Right cardiac atrium (tissue), 5 donors: ENCODE measurements around the gene ATG2B. TPM values are rescaled to one million over a fixed set of nuclear protein-coding genes. Genes with fewer than 3 reads are reported as not detected.
"Not testable (repeated sequence)": the region's sequence is repeated elsewhere in the genome, so short reads cannot be mapped to it uniquely, and the experiment has no call there.

ENCODE experiments used
- ATAC-seq, 2 donors: fragments of 200-7000 bp; cut with Tn5 transposase; one replicate each; pipeline versions ENCODE4 v1.8.0 to v1.9.1; 2020; ENCODE audit warnings: moderate library complexity in 2 of 2, mild to moderate bottlenecking in 1 of 2
- DNase-seq, 3 donors: peaks; one replicate each; pipeline ENCODE4 v3.0.0-alpha.2; 2020
- H3K27ac ChIP-seq: one replicate; pipeline ENCODE4 v1.5.1; 2013; ENCODE audit warnings: mild to moderate bottlenecking, low read length, control low read depth, moderate library complexity
- H3K27me3 ChIP-seq: one replicate; pipeline ENCODE4 v1.6.1; 2013; ENCODE audit not compliant: control insufficient read depth, insufficient read depth
- H3K4me1 ChIP-seq: one replicate; pipeline ENCODE4 v1.6.1; 2013; ENCODE audit warnings: low read length; ENCODE audit not compliant: control insufficient read depth, insufficient read depth
- H3K4me3 ChIP-seq: one replicate; pipeline ENCODE4 v1.5.1; 2013; ENCODE audit warnings: low read length, control low read depth
- H3K9me3 ChIP-seq: one replicate; pipeline ENCODE4 v1.6.1; 2013; ENCODE audit warnings: low read length; ENCODE audit not compliant: control insufficient read depth
- WGBS: extraction: QIAGEN DNeasy Blood & Tissue Kit; methylation state at CpG from one replicate; pipeline ENCODE4 v1.1.7; 2013; 5-methylcytosine and 5-hydroxymethylcytosine counted together
- intact Hi-C, 4 donors: fragments of 100-400 bp; cut with DNase I; formaldehyde crosslinking; loops; one replicate each; pipeline versions ENCODE4 v1.11.0 to v1.14.0; 2022 to 2023
- polyA plus RNA-seq: library from polyadenylated mRNA; stranded (reverse); fragments of 200-250 nt; gene quantifications from one replicate; pipeline ENCODE4 v1.2.3, GENCODE V29; 2013
- total RNA-seq, 4 donors: library from RNA; stranded (reverse); fragmentation: NEBNext Ultra II Directional; extraction: Animal tissue kit (Norgen Biotek cat#: 25700); gene quantifications; one replicate each; pipeline ENCODE4 v1.2.1, GENCODE V29; 2021
- donor health status: healthy with polysubstance abuse.
- donor health status: DM: no; HTN: yes; CAD: no.
- donor health status: DM: no; HTN: no; CAD: no.
- donor health status: DM: no; HTN: yes; CAD: no; lungs with severe emphysema.
- donor health status: DM: yes; HTN: yes; CAD: no.

The ATG2B gene
- total and polyA plus RNA-seq, 5 donors: 3.0 to 16.4 (median 13.9) TPM

DNA sequence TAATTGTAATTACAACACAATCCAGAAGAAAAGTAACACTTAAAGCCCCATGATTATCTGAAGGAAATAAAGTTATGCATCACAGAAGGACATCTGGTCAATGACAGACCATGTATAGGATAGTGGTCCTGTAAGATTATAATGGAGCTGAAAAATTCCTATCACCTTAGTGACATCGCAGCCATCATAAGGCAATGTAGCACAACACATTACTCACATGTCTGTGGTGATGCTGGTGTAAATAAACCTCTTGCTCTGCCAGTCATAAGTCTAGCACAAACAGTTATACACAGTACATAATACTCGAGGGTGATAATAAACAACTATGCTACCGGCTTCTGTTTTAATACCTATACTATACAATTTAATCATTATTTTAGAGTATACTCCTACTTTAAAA is 11.2 kb downstream of the ATG2B start:
- no peak overlapping the region for H3K4me3 ChIP-seq
- intact Hi-C loops: no loop called here
- 92% methylated on average over 3 of the region's 3 CpGs for WGBS
- DNase-seq (no peak), ATAC-seq (no peak)
- no peaks in the 10 kb centered on the region for H3K27me3 ChIP-seq
- H3K9me3 ChIP-seq: no peaks in the 10 kb centered on the region
- no peaks in the 10 kb centered on the region for H3K4me1 ChIP-seq
- H3K27ac ChIP-seq: no peak overlapping the region

DNA sequence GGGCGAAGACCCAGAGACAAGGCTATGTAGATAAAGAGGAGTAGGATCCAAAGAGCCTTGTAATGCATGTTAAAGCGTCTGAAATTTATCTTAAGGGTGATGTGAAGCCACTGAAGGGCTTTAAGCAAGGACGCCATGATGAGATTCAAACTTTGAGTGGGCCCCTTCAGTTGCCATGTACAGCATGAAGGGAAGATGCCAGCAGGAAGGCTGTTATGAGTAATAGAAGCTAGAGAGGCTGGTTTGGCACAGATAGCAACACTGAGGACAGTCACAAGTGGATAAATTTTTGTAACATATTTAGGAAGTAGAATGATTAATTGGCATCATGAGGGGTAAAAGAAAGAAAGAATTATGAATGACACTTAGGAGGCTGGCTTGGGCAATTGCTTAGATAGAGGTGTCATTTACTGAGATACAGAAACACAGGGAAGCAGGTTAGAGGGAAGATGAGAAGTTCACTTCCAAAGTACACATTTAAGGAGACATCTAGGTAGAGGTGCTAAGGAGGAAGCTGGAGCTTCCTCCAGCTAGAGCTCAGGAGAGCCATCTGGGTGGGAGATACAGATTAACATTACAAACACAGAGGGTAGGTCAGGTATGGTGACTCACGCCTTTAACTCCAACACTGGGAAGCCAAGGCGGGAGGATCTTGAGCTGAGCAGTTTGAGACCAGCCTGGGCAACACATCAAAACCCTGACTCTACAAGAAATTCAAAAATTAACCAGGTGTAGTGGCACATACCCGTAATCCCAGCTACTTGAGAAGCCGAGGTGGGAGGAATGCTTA is 13.7 kb downstream of the ATG2B start:
- no peaks in the 10 kb centered on the region for H3K27me3 ChIP-seq
- ATAC-seq (peak; percentile 31 to 35), DNase-seq (no peak)
- no peak overlapping the region for H3K27ac ChIP-seq
- no peaks in the 10 kb centered on the region for H3K4me1 ChIP-seq
- WGBS: 91% methylated on average over 7 of the region's 7 CpGs
- intact Hi-C loops: loop anchor here in 1 of 4 donors (10.0 kb wide), 1 partner anchor 55 kb away; no protein-coding TSS in a partner anchor
- no peaks in the 10 kb centered on the region for H3K9me3 ChIP-seq
- H3K4me3 ChIP-seq: no peak overlapping the region

DNA sequence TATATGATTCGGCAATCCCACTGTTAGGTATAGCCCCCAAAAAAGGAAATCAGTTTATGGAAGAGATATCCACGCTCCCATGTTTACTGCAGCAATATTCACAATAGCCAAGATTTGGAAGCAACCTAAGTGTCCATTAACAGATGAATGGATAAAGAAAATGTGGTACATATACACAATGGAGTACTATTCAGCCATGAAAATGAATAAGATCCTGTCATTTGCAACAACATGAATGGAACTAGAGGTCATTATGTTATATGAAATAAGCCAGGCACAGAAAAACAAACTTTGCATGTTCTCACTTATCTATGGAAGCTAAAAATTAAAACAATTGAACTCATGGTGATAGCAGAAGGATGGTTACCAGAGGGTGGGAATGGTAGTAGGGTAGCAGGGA is 15.2 kb downstream of the ATG2B start:
- H3K9me3 ChIP-seq, H3K27me3 ChIP-seq, H3K4me1 ChIP-seq, DNase-seq, ATAC-seq, H3K4me3 ChIP-seq, H3K27ac ChIP-seq: not testable (repeated sequence)
- intact Hi-C loops: loop anchor here in 1 of 4 donors (10.0 kb wide), 1 partner anchor 53 kb away; no protein-coding TSS in a partner anchor
- 100% methylated on average over 2 of the region's 2 CpGs for WGBS

DNA sequence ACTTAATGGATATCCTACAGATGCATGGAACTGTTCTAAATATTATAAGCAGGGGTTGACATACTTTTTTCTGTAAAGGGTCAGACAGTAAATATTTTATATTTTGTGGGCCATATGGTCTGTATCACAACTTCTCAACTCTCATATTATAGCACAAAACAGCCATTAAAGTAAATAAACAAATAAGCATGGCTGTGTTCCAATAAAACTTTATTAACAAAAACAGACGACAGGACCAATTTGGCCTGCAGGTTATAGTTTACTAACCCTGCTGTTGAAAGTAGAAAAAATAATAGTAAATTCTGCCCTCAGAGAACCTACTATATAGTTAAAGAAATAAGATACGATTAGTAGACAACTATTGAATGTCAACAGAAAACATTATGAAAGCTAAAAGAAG is 17.5 kb downstream of the ATG2B start:
- Histone ChIP-seq H3K4me3 (no peak overlapping the region), H3K9me3 (no peaks in the 10 kb centered on the region), H3K27me3 (no peaks in the 10 kb centered on the region), H3K27ac (no peak overlapping the region), H3K4me1 (no peaks in the 10 kb centered on the region)
- intact Hi-C loops: loop anchor here in 1 of 4 donors (10.0 kb wide), 1 partner anchor 51 kb away; no protein-coding TSS in a partner anchor
- WGBS: 92% methylated on average over 2 of the region's 2 CpGs
- no peak for DNase-seq
- no peak for ATAC-seq

DNA sequence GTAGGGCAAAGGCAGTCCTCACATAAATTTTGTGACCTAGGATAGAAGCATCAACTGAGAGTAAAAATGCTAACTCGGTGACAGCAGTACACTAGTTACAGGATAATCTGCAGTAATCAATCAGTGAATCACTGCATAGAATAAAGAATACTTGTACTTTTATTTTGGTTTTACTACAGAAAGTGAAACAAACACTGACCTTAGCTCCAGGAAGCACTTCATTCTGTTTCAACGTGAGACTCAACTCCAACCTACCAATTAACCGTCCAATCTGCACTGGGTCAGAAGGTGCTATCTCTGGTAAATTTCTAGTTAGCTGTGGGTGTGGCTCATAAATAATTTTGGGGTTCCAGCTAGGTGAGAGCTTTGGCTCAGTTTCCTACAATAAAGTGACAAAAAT is 21.8 kb downstream of the ATG2B start:
- Histone ChIP-seq H3K27ac (no peak overlapping the region), H3K4me1 (no peaks in the 10 kb centered on the region), H3K9me3 (no peaks in the 10 kb centered on the region), H3K27me3 (no peaks in the 10 kb centered on the region), H3K4me3 (no peak overlapping the region)
- WGBS: 78% methylated on average over 3 of the region's 3 CpGs
- no peak for DNase-seq
- no peak for ATAC-seq
- intact Hi-C loops: loop anchor here in 1 of 4 donors (10.0 kb wide), 1 partner anchor 47 kb away; no protein-coding TSS in a partner anchor

DNA sequence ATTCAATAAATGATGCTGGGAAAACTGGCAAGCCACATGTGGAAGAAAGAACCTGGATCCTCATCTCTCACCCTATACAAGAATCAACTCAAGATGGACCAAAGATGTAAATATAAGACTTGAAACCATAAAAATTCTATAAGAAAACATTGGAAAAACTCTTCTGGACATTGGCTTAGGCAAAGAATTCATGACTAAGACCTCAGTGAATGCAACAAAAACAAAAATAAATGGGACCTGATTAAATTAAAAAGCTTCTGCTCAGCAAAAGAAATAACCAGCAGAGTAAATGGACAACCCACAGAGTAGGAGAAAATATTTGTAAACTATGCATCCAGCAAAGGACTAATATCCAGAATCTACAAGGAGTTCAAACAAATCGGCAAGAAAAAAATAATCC is 24.6 kb downstream of the ATG2B start:
- intact Hi-C loops: no loop called here
- no peaks in the 10 kb centered on the region for H3K4me1 ChIP-seq
- ATAC-seq (no peak), DNase-seq (no peak)
- no peak overlapping the region for H3K27ac ChIP-seq
- no peaks in the 10 kb centered on the region for H3K9me3 ChIP-seq
- H3K4me3 ChIP-seq: no peak overlapping the region
- H3K27me3 ChIP-seq: no peaks in the 10 kb centered on the region
- 100% methylated on average over 1 of the region's 1 CpG for WGBS

DNA sequence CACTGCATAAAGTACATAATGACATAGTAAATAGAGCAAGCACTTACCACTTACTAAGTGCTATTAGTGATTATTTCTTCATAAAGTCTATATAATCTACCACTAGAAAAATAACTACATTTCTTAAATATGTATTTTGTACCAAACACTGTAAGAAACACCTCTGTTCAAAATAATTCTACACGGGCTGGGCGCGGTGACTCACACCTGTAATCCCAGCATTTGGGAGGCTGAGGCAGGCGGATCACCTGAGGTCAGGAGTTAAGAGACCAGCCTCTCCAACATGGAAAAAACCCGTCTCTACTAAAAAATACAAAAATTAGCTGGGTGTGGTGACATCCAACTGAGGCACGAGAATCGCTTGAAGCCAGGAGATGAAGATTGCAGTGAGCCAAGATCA is 38.9 kb downstream of the ATG2B start:
- Histone ChIP-seq H3K4me1 (no peaks in the 10 kb centered on the region), H3K27ac (no peak overlapping the region), H3K9me3 (no peaks in the 10 kb centered on the region), H3K27me3 (no peaks in the 10 kb centered on the region), H3K4me3 (no peak overlapping the region)
- 95% methylated on average over 7 of the region's 7 CpGs for WGBS
- ATAC-seq: no peak
- intact Hi-C loops: no loop called here
- no peak for DNase-seq

DNA sequence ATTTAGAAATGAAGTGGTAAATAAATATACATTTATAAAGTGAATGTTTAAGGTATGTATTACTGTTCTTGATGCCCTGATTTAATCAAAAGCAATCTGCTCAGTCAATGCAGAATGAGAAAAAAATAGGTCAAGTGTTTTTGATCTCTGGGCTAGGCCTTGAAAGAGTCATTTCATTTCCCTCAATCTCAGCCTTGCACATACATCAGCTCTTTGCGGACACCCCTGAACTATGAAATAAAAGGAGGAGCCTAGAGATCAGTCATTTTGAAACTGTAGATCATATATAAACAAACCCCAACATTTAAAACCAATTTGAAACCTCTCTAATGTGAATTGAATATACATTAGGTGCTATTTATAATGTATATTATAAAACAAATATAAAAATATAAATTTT is 42.5 kb downstream of the ATG2B start:
- no peaks in the 10 kb centered on the region for H3K27me3 ChIP-seq
- H3K4me3 ChIP-seq: no peak overlapping the region
- ATAC-seq (no peak), DNase-seq (no peak)
- 97% methylated on average over 1 of the region's 1 CpG for WGBS
- H3K9me3 ChIP-seq: no peaks in the 10 kb centered on the region
- intact Hi-C loops: no loop called here
- H3K4me1 ChIP-seq: no peaks in the 10 kb centered on the region
- no peak overlapping the region for H3K27ac ChIP-seq

DNA sequence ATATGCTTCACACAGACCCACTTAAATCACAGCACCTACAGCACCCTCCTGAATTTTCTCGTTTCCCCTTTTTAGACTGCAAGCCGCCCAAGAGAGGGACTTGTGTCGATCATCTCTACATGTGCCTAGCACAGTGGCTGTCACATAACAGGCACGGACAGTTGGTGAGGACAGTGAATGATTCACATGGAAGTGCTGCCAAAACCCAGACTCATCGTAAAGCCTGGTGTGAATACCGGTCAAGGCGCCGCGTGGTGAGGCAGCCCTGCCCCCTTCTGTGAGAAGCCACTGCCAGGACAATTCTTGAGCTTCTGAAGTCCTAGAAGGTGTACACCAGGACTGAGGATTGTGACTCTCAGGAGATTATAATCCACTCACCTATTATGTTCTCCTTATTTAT is 44.3 kb downstream of the ATG2B start:
- H3K9me3 ChIP-seq: no peaks in the 10 kb centered on the region
- H3K27ac ChIP-seq: no peak overlapping the region
- DNase-seq (no peak), ATAC-seq (no peak)
- 88% methylated on average over 9 of the region's 9 CpGs for WGBS
- intact Hi-C loops: no loop called here
- H3K4me1 ChIP-seq: no peaks in the 10 kb centered on the region
- no peaks in the 10 kb centered on the region for H3K27me3 ChIP-seq
- no peak overlapping the region for H3K4me3 ChIP-seq

DNA sequence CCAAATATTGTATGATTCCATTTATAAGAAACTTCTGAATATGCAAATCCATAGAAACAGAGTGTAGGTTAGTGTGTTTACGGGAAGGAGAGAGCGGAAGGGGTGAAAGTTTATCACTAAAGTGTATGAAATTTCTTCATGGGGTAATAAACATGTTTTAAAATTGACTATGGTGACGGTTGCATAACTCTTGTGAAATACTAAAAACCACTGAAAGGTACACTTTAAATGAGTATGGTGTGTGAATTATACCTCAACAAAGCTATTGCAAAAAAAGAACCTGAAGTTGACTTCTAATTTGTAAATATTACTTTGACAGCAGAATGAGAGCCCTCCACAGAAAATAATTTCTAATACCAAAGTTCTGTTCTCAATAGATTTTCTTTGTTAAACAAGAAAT is 47.1 kb downstream of the ATG2B start:
- ATAC-seq (no peak), DNase-seq (no peak)
- intact Hi-C loops: no loop called here
- Histone ChIP-seq H3K4me3 (no peak overlapping the region), H3K27me3 (no peaks in the 10 kb centered on the region), H3K27ac (no peak overlapping the region), H3K4me1 (no peaks in the 10 kb centered on the region), H3K9me3 (no peaks in the 10 kb centered on the region)
- 95% methylated on average over 3 of the region's 3 CpGs for whole genome bisulfite sequencing

DNA sequence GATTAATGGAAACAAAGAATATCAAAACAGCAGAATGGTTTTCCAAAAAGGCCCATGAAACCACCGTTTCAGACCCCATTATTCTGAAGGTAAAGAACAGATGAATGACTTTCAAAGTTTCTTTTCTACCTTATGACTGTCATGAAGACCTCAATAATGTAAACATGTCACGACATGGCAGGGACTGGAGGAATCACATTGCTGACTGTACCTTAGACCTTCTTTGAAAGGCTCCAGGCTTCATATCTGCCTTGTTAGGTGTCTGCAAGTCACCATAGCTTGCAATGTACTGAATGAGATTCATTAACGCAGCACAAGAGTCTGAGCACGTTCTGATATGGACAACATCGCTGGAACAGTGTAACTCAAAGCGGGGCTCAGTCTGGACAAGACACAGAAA is 52.2 kb downstream of the ATG2B start:
- Histone ChIP-seq H3K4me3 (no peak overlapping the region), H3K9me3 (no peaks in the 10 kb centered on the region), H3K27ac (no peak overlapping the region), H3K27me3 (no peaks in the 10 kb centered on the region), H3K4me1 (no peaks in the 10 kb centered on the region)
- intact Hi-C loops: no loop called here
- ATAC-seq (no peak), DNase-seq (no peak)
- WGBS: 92% methylated on average over 6 of the region's 6 CpGs
